ENCODE results near the gene PLSCR1.
"Not testable (repeated sequence)": the region's sequence is repeated elsewhere in the genome, so short reads cannot be mapped to it uniquely, and the experiment has no call there.

The PLSCR1 gene

GRCh38 chr3:146496251-146496650 lies 48.2 kb downstream of the PLSCR1 start:
- no peak overlapping the region for H3K4me3 ChIP-seq (ENCODE audit: low read length)
- H3K9ac ChIP-seq (ENCODE audit: low read depth, low read length): no peak overlapping the region
- no peaks in the 10 kb centered on the region for H3K36me3 ChIP-seq (ENCODE audit: insufficient read depth, low read depth, low read length)
- no peak overlapping the region for H3K27ac ChIP-seq (ENCODE audit: low read length)
- H3K9me3 ChIP-seq (ENCODE audit: insufficient read depth, low read depth, low read length): no peaks in the 10 kb centered on the region; the same call in none of the 2 replicates
- no peaks in the 10 kb centered on the region for H3K4me1 ChIP-seq (ENCODE audit: insufficient read depth, low read length)
- H3K27me3 ChIP-seq (ENCODE audit: insufficient read depth, low read length): no peaks in the 10 kb centered on the region

- no peaks in the 10 kb centered on the region for H3K4me1 ChIP-seq (ENCODE audit: insufficient read depth, low read length)
- H3K27me3 ChIP-seq (ENCODE audit: insufficient read depth, low read length): no peaks in the 10 kb centered on the region
- no peaks in the 10 kb centered on the region for H3K36me3 ChIP-seq (ENCODE audit: insufficient read depth, low read depth, low read length)
- H3K9ac ChIP-seq (ENCODE audit: low read depth, low read length): no peak overlapping the region
- H3K9me3 ChIP-seq (ENCODE audit: insufficient read depth, low read depth, low read length): no peaks in the 10 kb centered on the region; the same call in none of the 2 replicates
- no peak overlapping the region for H3K27ac ChIP-seq (ENCODE audit: low read length)
- H3K4me3 ChIP-seq (ENCODE audit: low read length): no peak overlapping the region
Measured at GRCh38 chr3:146493761-146494160, 50.6 kb downstream of the PLSCR1 start.

GRCh38 chr3:146493221-146493620 lies 51.2 kb downstream of the PLSCR1 start:
- no peak overlapping the region for H3K4me3 ChIP-seq (ENCODE audit: low read length)

GRCh38 chr3:146491303-146491702 lies 53.1 kb downstream of the PLSCR1 start:
- Histone ChIP-seq H3K4me1 (ENCODE audit: insufficient read depth, low read length) (no peaks in the 10 kb centered on the region), H3K9me3 (ENCODE audit: insufficient read depth, low read depth, low read length) (no peaks in the 10 kb centered on the region; the same call in none of the 2 replicates), H3K4me3 (ENCODE audit: low read length) (no peak overlapping the region), H3K27ac (ENCODE audit: low read length) (no peak overlapping the region), H3K27me3 (ENCODE audit: insufficient read depth, low read length) (no peaks in the 10 kb centered on the region), H3K9ac (ENCODE audit: low read depth, low read length) (no peak overlapping the region), H3K36me3 (ENCODE audit: insufficient read depth, low read depth, low read length) (no peaks in the 10 kb centered on the region)

More at GRCh38 chr3:146493221-146493620, 51.2 kb downstream of the PLSCR1 start:
- Histone ChIP-seq H3K36me3 (ENCODE audit: insufficient read depth, low read depth, low read length) (no peaks in the 10 kb centered on the region), H3K27me3 (ENCODE audit: insufficient read depth, low read length) (no peaks in the 10 kb centered on the region), H3K4me1 (ENCODE audit: insufficient read depth, low read length) (no peaks in the 10 kb centered on the region), H3K27ac (ENCODE audit: low read length) (no peak overlapping the region), H3K9ac (ENCODE audit: low read depth, low read length) (no peak overlapping the region), H3K9me3 (ENCODE audit: insufficient read depth, low read depth, low read length) (no peaks in the 10 kb centered on the region; the same call in 1 of the 2 replicates)

GRCh38 chr3:146485297-146485696 lies 59.1 kb downstream of the PLSCR1 start:
- Histone ChIP-seq H3K9ac (ENCODE audit: low read depth, low read length) (no peak overlapping the region), H3K4me1 (ENCODE audit: insufficient read depth, low read length) (no peaks in the 10 kb centered on the region), H3K4me3 (ENCODE audit: low read length) (no peak overlapping the region), H3K9me3 (ENCODE audit: insufficient read depth, low read depth, low read length) (no peaks in the 10 kb centered on the region; the same call in none of the 2 replicates), H3K36me3 (ENCODE audit: insufficient read depth, low read depth, low read length) (no peaks in the 10 kb centered on the region), H3K27ac (ENCODE audit: low read length) (no peak overlapping the region), H3K27me3 (ENCODE audit: insufficient read depth, low read length) (no peaks in the 10 kb centered on the region)

- no peak overlapping the region for H3K27ac ChIP-seq (ENCODE audit: low read length)
- H3K4me1 ChIP-seq (ENCODE audit: insufficient read depth, low read length): no peaks in the 10 kb centered on the region
- H3K9me3 ChIP-seq (ENCODE audit: insufficient read depth, low read depth, low read length): no peaks in the 10 kb centered on the region
- H3K9ac ChIP-seq (ENCODE audit: low read depth, low read length): no peak overlapping the region
- H3K4me3 ChIP-seq (ENCODE audit: low read length): no peak overlapping the region
- no peaks in the 10 kb centered on the region for H3K36me3 ChIP-seq (ENCODE audit: insufficient read depth, low read depth, low read length)
- no peaks in the 10 kb centered on the region for H3K27me3 ChIP-seq (ENCODE audit: insufficient read depth, low read length)
Measured at GRCh38 chr3:146476094-146476740, 68.2 kb downstream of the PLSCR1 start.

- not testable (repeated sequence) for H3K9me3 ChIP-seq (ENCODE audit: insufficient read depth, low read depth, low read length); H3K27ac ChIP-seq (ENCODE audit: low read length); H3K4me1 ChIP-seq (ENCODE audit: insufficient read depth, low read length); H3K9ac ChIP-seq (ENCODE audit: low read depth, low read length); H3K36me3 ChIP-seq (ENCODE audit: insufficient read depth, low read depth, low read length); H3K27me3 ChIP-seq (ENCODE audit: insufficient read depth, low read length); H3K4me3 ChIP-seq (ENCODE audit: low read length)
Measured at GRCh38 chr3:146474976-146475375, 69.4 kb downstream of the PLSCR1 start.

GRCh38 chr3:146473726-146474125 lies 70.7 kb downstream of the PLSCR1 start:
- H3K9ac ChIP-seq (ENCODE audit: low read depth, low read length): no peak overlapping the region
- no peaks in the 10 kb centered on the region for H3K4me1 ChIP-seq (ENCODE audit: insufficient read depth, low read length)
- H3K36me3 ChIP-seq (ENCODE audit: insufficient read depth, low read depth, low read length): no peaks in the 10 kb centered on the region
- no peaks in the 10 kb centered on the region for H3K27me3 ChIP-seq (ENCODE audit: insufficient read depth, low read length)
- no peak overlapping the region for H3K27ac ChIP-seq (ENCODE audit: low read length)
- H3K4me3 ChIP-seq (ENCODE audit: low read length): no peak overlapping the region
- H3K9me3 ChIP-seq (ENCODE audit: insufficient read depth, low read depth, low read length): no peaks in the 10 kb centered on the region

- H3K27me3 ChIP-seq (ENCODE audit: insufficient read depth, low read length): no peaks in the 10 kb centered on the region
- no peaks in the 10 kb centered on the region for H3K9me3 ChIP-seq (ENCODE audit: insufficient read depth, low read depth, low read length)
- H3K9ac ChIP-seq (ENCODE audit: low read depth, low read length): no peak overlapping the region
- no peaks in the 10 kb centered on the region for H3K4me1 ChIP-seq (ENCODE audit: insufficient read depth, low read length)
- no peak overlapping the region for H3K27ac ChIP-seq (ENCODE audit: low read length)
- no peaks in the 10 kb centered on the region for H3K36me3 ChIP-seq (ENCODE audit: insufficient read depth, low read depth, low read length)
- H3K4me3 ChIP-seq (ENCODE audit: low read length): no peak overlapping the region
Measured at GRCh38 chr3:146472611-146473010, 71.8 kb downstream of the PLSCR1 start.

- H3K27me3 ChIP-seq (ENCODE audit: insufficient read depth, low read length): no peaks in the 10 kb centered on the region
- H3K9me3 ChIP-seq (ENCODE audit: insufficient read depth, low read depth, low read length): no peaks in the 10 kb centered on the region
- no peaks in the 10 kb centered on the region for H3K4me1 ChIP-seq (ENCODE audit: insufficient read depth, low read length)
- H3K36me3 ChIP-seq (ENCODE audit: insufficient read depth, low read depth, low read length): no peaks in the 10 kb centered on the region
- no peak overlapping the region for H3K27ac ChIP-seq (ENCODE audit: low read length)
- no peak overlapping the region for H3K9ac ChIP-seq (ENCODE audit: low read depth, low read length)
- no peak overlapping the region for H3K4me3 ChIP-seq (ENCODE audit: low read length)
Measured at GRCh38 chr3:146471012-146471411, 73.4 kb downstream of the PLSCR1 start.

GRCh38 chr3:146470425-146470990 lies 73.9 kb downstream of the PLSCR1 start:
- Histone ChIP-seq H3K27ac (ENCODE audit: low read length) (no peak overlapping the region), H3K9ac (ENCODE audit: low read depth, low read length) (no peak overlapping the region), H3K9me3 (ENCODE audit: insufficient read depth, low read depth, low read length) (no peaks in the 10 kb centered on the region), H3K4me3 (ENCODE audit: low read length) (no peak overlapping the region), H3K27me3 (ENCODE audit: insufficient read depth, low read length) (no peaks in the 10 kb centered on the region), H3K36me3 (ENCODE audit: insufficient read depth, low read depth, low read length) (no peaks in the 10 kb centered on the region), H3K4me1 (ENCODE audit: insufficient read depth, low read length) (no peaks in the 10 kb centered on the region)
